HG03196 (cell line): ENCODE measurements around the gene SELPLG.
"Not testable (repeated sequence)": the region's sequence is repeated elsewhere in the genome, so short reads cannot be mapped to it uniquely, and the experiment has no call there.

Experiments used
- ATAC-seq: cut with Tn5 transposase; IDR thresholded peaks from one replicate; pipeline ENCODE4 v1.9.1; 2021; ENCODE audit not compliant: unreplicated experiment

SELPLG gene

GRCh38 chr12:108575199-108575912, 58.3 kb downstream of the SELPLG start:
- ATAC-seq, result no peak

- ATAC-seq, result not testable (repeated sequence)
Measured at GRCh38 chr12:108574276-108574675, 59.4 kb downstream of the SELPLG start.

GRCh38 chr12:108573317-108573716, 60.4 kb downstream of the SELPLG start:
- ATAC-seq, result no peak

- ATAC-seq, result no peak
Measured at GRCh38 chr12:108572166-108572790, 61.4 kb downstream of the SELPLG start.
